Upper lobe of left lung (tissue), 4 donors: ENCODE data around the gene SMC2.

ENCODE experiments used
- CTCF ChIP-seq, 6 experiments: fragments of 450-650 bp in 4 of 6; fragments of 200-600 bp in 2 of 6; sonication (generic) in 2 of 6; IDR thresholded peaks; one replicate each; pipeline ENCODE4 v1.5.1; 2016 to 2019; ENCODE audit warnings: antibody characterized with exemption in 6 of 6
- POLR2A ChIP-seq, 4 donors: fragments of 450-650 bp; IDR thresholded peaks; one replicate each; pipeline ENCODE4 v1.5.1; 2016 to 2017; ENCODE audit warnings: antibody characterized with exemption in 4 of 4, mild to moderate bottlenecking in 2 of 4

GRCh38 chr9:104099630-104100029, 5.5 kb downstream of the SMC2 start:
- TF ChIP-seq CTCF (IDR thresholded peaks at IDR 0.05) (no peak), POLR2A (IDR thresholded peaks at IDR 0.05) (no peak)
